ENCODE data around the gene HYDIN.

DNA sequence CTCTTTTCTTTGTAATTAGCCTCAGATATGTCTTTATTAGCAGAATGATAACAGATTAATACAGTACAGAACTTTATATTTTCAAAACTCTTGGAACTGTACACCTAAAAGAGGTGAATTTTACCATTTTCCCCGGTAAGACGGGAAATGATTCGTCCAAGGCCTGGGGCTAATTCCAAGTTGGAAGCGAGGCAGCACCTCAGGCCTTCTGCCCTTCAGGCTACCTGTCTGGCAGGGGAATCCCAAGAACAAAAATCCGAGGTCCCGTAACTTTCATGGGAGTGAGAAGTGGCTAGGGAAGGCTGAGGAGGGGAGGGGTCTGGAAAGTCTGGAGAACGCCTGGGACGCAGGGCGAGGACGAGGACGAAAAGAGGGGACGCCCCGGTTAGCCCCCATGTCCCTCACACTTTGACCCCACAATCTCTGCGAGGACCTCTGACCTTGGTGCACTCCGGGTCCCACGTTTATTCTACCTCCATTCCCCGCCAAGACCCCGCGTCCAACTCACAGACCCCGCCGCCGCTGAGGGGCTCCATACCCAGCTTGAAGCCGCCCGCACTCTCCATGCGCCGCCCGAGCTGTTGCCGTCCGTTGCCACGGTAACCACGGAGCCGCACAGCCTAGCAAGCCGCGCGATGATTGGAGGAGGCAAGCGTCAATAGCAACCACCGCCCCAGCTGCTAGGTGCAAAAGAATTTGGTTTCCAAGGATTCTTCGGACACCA is at the start of gene HYDIN:
- no peak for TF ChIP-seq POLR2AphosphoS5 (IDR thresholded peaks at IDR 0.05)
- TF ChIP-seq, protein P1, sequence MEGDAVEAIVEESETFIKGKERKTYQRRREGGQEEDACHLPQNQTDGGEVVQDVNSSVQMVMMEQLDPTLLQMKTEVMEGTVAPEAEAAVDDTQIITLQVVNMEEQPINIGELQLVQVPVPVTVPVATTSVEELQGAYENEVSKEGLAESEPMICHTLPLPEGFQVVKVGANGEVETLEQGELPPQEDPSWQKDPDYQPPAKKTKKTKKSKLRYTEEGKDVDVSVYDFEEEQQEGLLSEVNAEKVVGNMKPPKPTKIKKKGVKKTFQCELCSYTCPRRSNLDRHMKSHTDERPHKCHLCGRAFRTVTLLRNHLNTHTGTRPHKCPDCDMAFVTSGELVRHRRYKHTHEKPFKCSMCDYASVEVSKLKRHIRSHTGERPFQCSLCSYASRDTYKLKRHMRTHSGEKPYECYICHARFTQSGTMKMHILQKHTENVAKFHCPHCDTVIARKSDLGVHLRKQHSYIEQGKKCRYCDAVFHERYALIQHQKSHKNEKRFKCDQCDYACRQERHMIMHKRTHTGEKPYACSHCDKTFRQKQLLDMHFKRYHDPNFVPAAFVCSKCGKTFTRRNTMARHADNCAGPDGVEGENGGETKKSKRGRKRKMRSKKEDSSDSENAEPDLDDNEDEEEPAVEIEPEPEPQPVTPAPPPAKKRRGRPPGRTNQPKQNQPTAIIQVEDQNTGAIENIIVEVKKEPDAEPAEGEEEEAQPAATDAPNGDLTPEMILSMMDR (IDR thresholded peaks at IDR 0.05): no peak
